WTC11 (cell line): Measurements from ENCODE around the gene ZNF771. TPM values are rescaled to one million over a fixed set of nuclear protein-coding genes. Genes with fewer than 3 reads are reported as not detected.

ENCODE experiments used
- ATF1 ChIP-seq: sonication (generic); formaldehyde crosslinking; IDR thresholded peaks from 2 replicates; pipeline ENCODE4 v1.8.1; 2023; ENCODE audit warnings: mild to moderate bottlenecking, moderate library complexity, missing genetic modification reagents
- ATF2 ChIP-seq: sonication (generic); formaldehyde crosslinking; IDR thresholded peaks from 2 replicates; pipeline ENCODE4 v1.8.1; 2022; ENCODE audit warnings: low read depth, missing genetic modification reagents, borderline replicate concordance
- ESRRA ChIP-seq: sonication (generic); formaldehyde crosslinking; IDR thresholded peaks from 2 replicates; pipeline ENCODE4 v1.8.1; 2022; ENCODE audit warnings: mild to moderate bottlenecking, missing genetic modification reagents, borderline replicate concordance
- FOXK1 ChIP-seq: sonication (generic); formaldehyde crosslinking; IDR thresholded peaks from 2 replicates; pipeline ENCODE4 v1.8.0; 2022; ENCODE audit warnings: mild to moderate bottlenecking, moderate library complexity, missing genetic modification reagents
- GRHL2 ChIP-seq: fragments of 250-450 bp; sonication (Bioruptor Pico); IDR thresholded peaks from 2 replicates; pipeline ENCODE4 v1.8.0; 2022; ENCODE audit warnings: mild to moderate bottlenecking, moderate library complexity; ENCODE audit not compliant: insufficient replicate concordance, severe bottlenecking
- GTF2I ChIP-seq: fragments of 250-450 bp; sonication (Bioruptor Pico); conservative IDR thresholded peaks from 2 replicates; pipeline ENCODE4 v1.4.0; 2021; ENCODE audit warnings: mild to moderate bottlenecking
- HMGA2 ChIP-seq: fragments of 250-450 bp; sonication (Bioruptor Pico); IDR thresholded peaks from 2 replicates; pipeline ENCODE4 v1.4.0; 2021; ENCODE audit warnings: mild to moderate bottlenecking, moderate library complexity
- MYBL2 ChIP-seq: sonication (generic); formaldehyde crosslinking; IDR thresholded peaks from 2 replicates; pipeline ENCODE4 v1.8.1; 2023; ENCODE audit warnings: mild to moderate bottlenecking, moderate library complexity, missing genetic modification reagents
- NR2C2 ChIP-seq: sonication (generic); formaldehyde crosslinking; IDR thresholded peaks from 2 replicates; pipeline ENCODE4 v1.8.0; 2022; ENCODE audit warnings: mild to moderate bottlenecking, missing genetic modification reagents
- OVOL2 ChIP-seq: fragments of 250-450 bp; sonication (Bioruptor Pico); IDR thresholded peaks from 2 replicates; pipeline ENCODE4 v1.9.0; 2021; ENCODE audit warnings: mild to moderate bottlenecking, borderline replicate concordance
- PRRX2 ChIP-seq: fragments of 250-450 bp; sonication (Bioruptor Pico); IDR thresholded peaks from 2 replicates; pipeline ENCODE4 v1.8.0; 2021; ENCODE audit warnings: mild to moderate bottlenecking
- RELA ChIP-seq: sonication (generic); formaldehyde crosslinking; IDR thresholded peaks from 2 replicates; pipeline ENCODE4 v1.8.1; 2022; ENCODE audit warnings: missing genetic modification reagents, mild to moderate bottlenecking, borderline replicate concordance
- SMAD3 ChIP-seq: sonication (generic); formaldehyde crosslinking; IDR thresholded peaks from 2 replicates; pipeline ENCODE4 v1.8.0; 2022; ENCODE audit warnings: missing genetic modification reagents, mild to moderate bottlenecking, borderline replicate concordance
- SOX15 ChIP-seq: fragments of 250-450 bp; sonication (Bioruptor Pico); IDR thresholded peaks from 2 replicates; pipeline ENCODE4 v1.9.0; 2021; ENCODE audit warnings: mild to moderate bottlenecking
- USF1 ChIP-seq: sonication (generic); formaldehyde crosslinking; IDR thresholded peaks from 2 replicates; pipeline ENCODE4 v1.8.0; 2022; ENCODE audit warnings: mild to moderate bottlenecking, missing genetic modification reagents
- USF2 ChIP-seq: sonication (generic); formaldehyde crosslinking; IDR thresholded peaks from 2 replicates; pipeline ENCODE4 v1.8.1; 2023; ENCODE audit warnings: mild to moderate bottlenecking, missing genetic modification reagents, moderate library complexity
- ZNF121 ChIP-seq: sonication (generic); formaldehyde crosslinking; IDR thresholded peaks from 2 replicates; pipeline ENCODE4 v1.8.0; 2023; ENCODE audit warnings: missing genetic modification reagents
- ZNF396 ChIP-seq: fragments of 250-450 bp; sonication (Bioruptor Pico); IDR thresholded peaks from 2 replicates; pipeline ENCODE4 v1.8.0; 2021; ENCODE audit warnings: mild to moderate bottlenecking, moderate library complexity, borderline replicate concordance
- ZNF423 ChIP-seq: fragments of 250-450 bp; sonication (Bioruptor Pico); IDR thresholded peaks from 2 replicates; pipeline ENCODE4 v2.1.2; 2022; ENCODE audit warnings: mild to moderate bottlenecking, moderate library complexity
- ZNF532 ChIP-seq: fragments of 250-450 bp; sonication (Bioruptor Pico); IDR thresholded peaks from 2 replicates; pipeline ENCODE4 v1.9.0; 2021; ENCODE audit warnings: mild to moderate bottlenecking, borderline replicate concordance
- total RNA-seq: library from RNA; stranded (reverse); gene quantifications from 3 replicates; pipeline ENCODE4 v1.2.3, GENCODE V29; 2021
- TF ChIP-seq, protein P1 (sequence below): sonication (generic); formaldehyde crosslinking; IDR thresholded peaks from 2 replicates; pipeline ENCODE4 v1.8.0; 2022; ENCODE audit warnings: mild to moderate bottlenecking, missing genetic modification reagents
- TF ChIP-seq, protein P2 (sequence below): sonication (generic); formaldehyde crosslinking; IDR thresholded peaks from 2 replicates; pipeline ENCODE4 v1.8.0; 2023; ENCODE audit warnings: mild to moderate bottlenecking, missing genetic modification reagents
- TF ChIP-seq, protein P3 (sequence below): sonication (generic); formaldehyde crosslinking; IDR thresholded peaks from 2 replicates; pipeline ENCODE4 v1.8.1; 2022; ENCODE audit warnings: mild to moderate bottlenecking, moderate library complexity, missing genetic modification reagents
- TF ChIP-seq, protein P4 (sequence below): sonication (generic); formaldehyde crosslinking; IDR thresholded peaks from 2 replicates; pipeline ENCODE4 v1.8.1; 2022; ENCODE audit warnings: mild to moderate bottlenecking, missing genetic modification reagents, moderate library complexity, borderline replicate concordance

Gene ZNF771
- total RNA-seq, 1 experiment from 2014 or later, result 10.0 TPM

DNA sequence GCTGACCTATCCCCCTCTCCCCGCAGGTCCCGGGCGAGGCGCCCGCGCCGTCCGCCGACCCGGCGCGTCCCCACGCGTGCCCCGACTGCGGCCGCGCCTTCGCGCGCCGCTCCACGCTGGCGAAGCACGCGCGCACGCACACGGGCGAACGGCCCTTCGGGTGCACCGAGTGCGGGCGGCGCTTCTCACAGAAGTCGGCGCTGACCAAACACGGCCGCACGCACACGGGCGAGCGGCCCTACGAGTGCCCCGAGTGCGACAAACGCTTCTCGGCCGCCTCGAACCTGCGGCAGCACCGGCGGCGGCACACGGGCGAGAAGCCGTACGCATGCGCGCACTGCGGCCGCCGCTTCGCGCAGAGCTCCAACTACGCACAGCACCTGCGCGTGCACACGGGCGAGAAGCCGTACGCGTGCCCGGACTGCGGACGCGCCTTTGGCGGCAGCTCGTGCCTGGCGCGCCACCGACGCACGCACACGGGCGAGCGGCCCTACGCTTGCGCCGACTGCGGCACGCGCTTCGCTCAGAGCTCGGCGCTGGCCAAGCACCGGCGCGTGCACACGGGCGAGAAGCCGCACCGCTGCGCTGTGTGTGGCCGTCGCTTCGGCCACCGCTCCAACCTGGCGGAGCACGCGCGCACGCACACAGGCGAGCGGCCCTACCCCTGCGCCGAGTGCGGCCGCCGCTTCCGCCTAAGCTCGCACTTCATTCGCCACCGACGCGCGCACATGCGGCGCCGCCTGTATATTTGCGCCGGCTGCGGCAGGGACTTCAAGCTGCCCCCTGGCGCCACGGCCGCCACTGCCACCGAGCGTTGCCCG, 10.3 kb downstream of the ZNF771 start (continued):
- TF ChIP-seq GRHL2 (CRISPR knock-in tag), result no peak
- TF ChIP-seq GTF2I (CRISPR knock-in tag), result no peak
- peak; percentile 49 for TF ChIP-seq NR2C2 (CRISPR knock-in tag)
- TF ChIP-seq ZNF121 (CRISPR knock-in tag), result peak; percentile 6; the same call in 1 of the 2 replicates
- TF ChIP-seq SOX15 (CRISPR knock-in tag), result no peak
- peak; percentile 22; the same call in 1 of the 2 replicates for TF ChIP-seq ATF1
- TF ChIP-seq, protein P1, sequence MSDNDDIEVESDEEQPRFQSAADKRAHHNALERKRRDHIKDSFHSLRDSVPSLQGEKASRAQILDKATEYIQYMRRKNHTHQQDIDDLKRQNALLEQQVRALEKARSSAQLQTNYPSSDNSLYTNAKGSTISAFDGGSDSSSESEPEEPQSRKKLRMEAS (CRISPR knock-in tag), result peak; percentile 99
- TF ChIP-seq, protein P2, sequence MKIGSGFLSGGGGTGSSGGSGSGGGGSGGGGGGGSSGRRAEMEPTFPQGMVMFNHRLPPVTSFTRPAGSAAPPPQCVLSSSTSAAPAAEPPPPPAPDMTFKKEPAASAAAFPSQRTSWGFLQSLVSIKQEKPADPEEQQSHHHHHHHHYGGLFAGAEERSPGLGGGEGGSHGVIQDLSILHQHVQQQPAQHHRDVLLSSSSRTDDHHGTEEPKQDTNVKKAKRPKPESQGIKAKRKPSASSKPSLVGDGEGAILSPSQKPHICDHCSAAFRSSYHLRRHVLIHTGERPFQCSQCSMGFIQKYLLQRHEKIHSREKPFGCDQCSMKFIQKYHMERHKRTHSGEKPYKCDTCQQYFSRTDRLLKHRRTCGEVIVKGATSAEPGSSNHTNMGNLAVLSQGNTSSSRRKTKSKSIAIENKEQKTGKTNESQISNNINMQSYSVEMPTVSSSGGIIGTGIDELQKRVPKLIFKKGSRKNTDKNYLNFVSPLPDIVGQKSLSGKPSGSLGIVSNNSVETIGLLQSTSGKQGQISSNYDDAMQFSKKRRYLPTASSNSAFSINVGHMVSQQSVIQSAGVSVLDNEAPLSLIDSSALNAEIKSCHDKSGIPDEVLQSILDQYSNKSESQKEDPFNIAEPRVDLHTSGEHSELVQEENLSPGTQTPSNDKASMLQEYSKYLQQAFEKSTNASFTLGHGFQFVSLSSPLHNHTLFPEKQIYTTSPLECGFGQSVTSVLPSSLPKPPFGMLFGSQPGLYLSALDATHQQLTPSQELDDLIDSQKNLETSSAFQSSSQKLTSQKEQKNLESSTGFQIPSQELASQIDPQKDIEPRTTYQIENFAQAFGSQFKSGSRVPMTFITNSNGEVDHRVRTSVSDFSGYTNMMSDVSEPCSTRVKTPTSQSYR, result no peak
- TF ChIP-seq, protein P3, sequence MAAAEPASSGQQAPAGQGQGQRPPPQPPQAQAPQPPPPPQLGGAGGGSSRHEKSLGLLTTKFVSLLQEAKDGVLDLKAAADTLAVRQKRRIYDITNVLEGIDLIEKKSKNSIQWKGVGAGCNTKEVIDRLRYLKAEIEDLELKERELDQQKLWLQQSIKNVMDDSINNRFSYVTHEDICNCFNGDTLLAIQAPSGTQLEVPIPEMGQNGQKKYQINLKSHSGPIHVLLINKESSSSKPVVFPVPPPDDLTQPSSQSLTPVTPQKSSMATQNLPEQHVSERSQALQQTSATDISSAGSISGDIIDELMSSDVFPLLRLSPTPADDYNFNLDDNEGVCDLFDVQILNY (CRISPR knock-in tag), result peak; percentile 97
- TF ChIP-seq ZNF423, result no peak
- peak; percentile 74 for TF ChIP-seq USF1 (CRISPR knock-in tag)
- TF ChIP-seq, protein P4, sequence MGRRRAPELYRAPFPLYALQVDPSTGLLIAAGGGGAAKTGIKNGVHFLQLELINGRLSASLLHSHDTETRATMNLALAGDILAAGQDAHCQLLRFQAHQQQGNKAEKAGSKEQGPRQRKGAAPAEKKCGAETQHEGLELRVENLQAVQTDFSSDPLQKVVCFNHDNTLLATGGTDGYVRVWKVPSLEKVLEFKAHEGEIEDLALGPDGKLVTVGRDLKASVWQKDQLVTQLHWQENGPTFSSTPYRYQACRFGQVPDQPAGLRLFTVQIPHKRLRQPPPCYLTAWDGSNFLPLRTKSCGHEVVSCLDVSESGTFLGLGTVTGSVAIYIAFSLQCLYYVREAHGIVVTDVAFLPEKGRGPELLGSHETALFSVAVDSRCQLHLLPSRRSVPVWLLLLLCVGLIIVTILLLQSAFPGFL (CRISPR knock-in tag), result no peak
- no peak for TF ChIP-seq ZNF532
- no peak; the same call in 1 of the 2 replicates for TF ChIP-seq SMAD3 (CRISPR knock-in tag)
- TF ChIP-seq MYBL2 (CRISPR knock-in tag), result peak; percentile 98
- TF ChIP-seq OVOL2 (CRISPR knock-in tag), result no peak
- peak; percentile 98 for TF ChIP-seq FOXK1
- peak; percentile 98 for TF ChIP-seq RELA (CRISPR knock-in tag)
- TF ChIP-seq PRRX2 (CRISPR knock-in tag), result 0 out of 2 replicates have a peak, but pooled peaks have one; percentile 42
- TF ChIP-seq HMGA2 (CRISPR knock-in tag), result no peak
- TF ChIP-seq USF2 (CRISPR knock-in tag), result peak; percentile 67
- no peak for TF ChIP-seq ZNF396 (CRISPR knock-in tag)
- peak; percentile 86; the same call in 1 of the 2 replicates for TF ChIP-seq ESRRA (CRISPR knock-in tag)
- TF ChIP-seq ATF2, result peak; percentile 69
